Islet precursor cell (in vitro differentiated cells): Measurements from ENCODE around the gene CGNL1.

Experiments
- DNase-seq: peaks from one replicate; pipeline ENCODE4 v3.0.0-alpha.2; 2018

CGNL1 gene

DNA sequence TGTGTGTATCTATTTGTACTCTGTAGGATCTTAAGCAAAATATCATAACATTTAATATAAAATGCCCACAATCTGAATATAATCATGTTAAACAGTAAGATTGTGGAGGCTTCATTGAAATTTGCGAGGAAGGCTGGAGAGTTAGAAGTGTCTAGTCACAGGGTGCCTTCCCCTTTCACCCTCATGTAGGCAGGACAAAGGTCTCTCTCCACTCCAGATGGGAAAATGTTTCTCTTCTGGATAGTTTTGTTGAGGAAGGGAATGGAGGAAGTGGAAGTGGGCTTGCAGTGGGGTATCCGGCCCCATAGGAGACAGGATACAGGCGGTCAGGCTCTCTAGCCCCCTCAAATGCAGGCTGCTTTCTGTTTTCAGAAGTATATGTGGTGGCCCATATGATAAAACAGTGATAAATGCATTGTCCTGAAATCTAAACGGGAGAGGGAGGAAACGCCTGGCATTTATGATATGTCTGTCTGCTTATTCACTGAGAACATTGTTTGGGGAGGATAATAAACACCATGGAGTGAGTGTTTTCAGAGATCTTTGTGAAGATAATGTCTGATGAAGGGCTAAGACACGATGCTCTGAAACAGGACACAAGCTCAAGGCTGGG lies 202.1 kb downstream of the CGNL1 start:
- DNase-seq, result peak; percentile 14

DNA sequence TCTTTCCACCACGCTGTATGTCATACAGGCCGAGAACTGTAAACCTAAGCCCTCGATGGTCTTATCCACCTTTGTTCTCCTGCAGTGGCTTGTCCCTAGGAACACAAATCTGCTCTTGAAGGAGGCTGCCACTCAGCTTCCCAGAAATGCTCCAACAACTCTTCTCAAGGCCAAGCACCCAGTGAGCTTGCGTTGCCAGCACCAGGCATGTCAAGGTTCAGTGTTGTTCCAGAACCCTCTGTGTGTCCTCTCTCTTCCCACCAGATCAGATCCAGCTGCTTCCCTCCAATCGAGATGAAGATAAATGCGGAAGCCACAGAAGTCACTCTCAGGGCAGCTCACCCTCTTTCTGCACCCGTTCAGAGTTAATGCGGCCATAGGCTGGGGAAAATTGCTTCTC lies 204.1 kb downstream of the CGNL1 start:
- DNase-seq, result peak; percentile 12

DNA sequence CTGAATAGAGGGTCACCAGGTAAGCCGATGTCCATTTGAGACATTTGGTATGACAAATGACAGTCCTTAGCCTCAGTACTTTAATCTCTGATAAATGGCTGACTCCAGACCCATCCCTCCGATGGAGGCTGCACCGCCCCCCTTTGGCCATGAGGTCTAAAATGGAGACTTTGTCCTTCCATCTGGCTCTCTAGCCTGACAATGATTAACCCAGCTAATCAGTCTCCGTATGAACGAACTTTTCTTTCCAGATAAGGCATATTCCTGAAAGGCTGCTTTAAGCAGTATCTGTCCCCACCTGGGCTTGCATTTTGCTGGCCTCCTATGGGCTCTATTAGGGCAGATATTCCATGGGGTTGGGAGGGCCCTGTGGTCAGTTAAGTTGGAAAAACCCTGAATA lies 204.6 kb downstream of the CGNL1 start:
- peak; percentile 16 for DNase-seq

- DNase-seq, result peak; percentile 19
Measured at GRCh38 chr15:57582090-57582489, 205.8 kb downstream of the CGNL1 start.

DNA sequence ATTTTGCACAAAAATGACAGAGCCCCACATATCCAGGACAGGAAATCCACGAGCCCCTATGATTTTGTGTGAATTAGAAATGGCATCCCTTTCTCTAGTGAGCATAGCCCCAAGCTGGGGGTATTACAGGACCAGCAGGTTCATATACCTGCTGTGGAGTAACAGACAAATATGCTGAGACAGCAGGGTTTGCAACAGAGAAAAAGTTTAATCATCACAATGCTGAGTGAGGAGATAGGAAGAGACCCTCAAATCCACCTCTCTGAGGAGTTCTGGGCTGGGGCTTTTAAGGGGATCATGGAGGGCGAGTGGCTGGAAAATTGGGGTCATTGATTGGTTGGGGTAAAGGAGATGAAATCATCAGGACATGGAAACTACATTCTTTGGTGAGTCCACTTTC lies 207.0 kb downstream of the CGNL1 start:
- no peak for DNase-seq

GRCh38 chr15:57583720-57584119 lies 207.4 kb downstream of the CGNL1 start:
- DNase-seq, result no peak

- no peak for DNase-seq
Measured at GRCh38 chr15:57586661-57587424, 210.5 kb downstream of the CGNL1 start.

DNA sequence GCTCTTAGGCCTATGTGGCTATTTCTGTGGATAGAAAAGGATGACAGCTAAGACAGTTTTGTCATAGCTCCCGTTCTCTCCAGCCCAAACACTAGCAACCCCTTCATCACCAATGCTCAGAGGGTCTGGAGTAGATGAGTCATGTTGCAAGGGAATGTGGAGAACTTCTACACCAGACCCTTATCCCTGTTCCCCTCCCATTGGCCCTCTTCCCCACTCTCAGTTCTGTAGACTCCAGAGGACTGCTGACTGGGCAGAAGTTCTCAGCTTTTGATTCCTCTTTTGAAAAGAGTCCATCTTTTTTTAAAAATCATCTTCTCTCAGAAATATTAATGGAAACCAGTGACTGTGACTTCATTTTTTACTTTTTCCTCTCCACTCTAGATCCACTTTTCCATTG lies 213.0 kb downstream of the CGNL1 start:
- peak; percentile 54 for DNase-seq

GRCh38 chr15:57589754-57590153 lies 213.4 kb downstream of the CGNL1 start:
- peak; percentile 36 for DNase-seq

GRCh38 chr15:57591237-57591821 lies 215.0 kb downstream of the CGNL1 start:
- peak; percentile 52 for DNase-seq

GRCh38 chr15:57591822-57592367 lies 215.6 kb downstream of the CGNL1 start, which contains the start of gene MYZAP:
MYZAP (plus strand) TSS chr15:57591904; CDS start chr15:57592035, 131 bp downstream.
- DNase-seq, result peak; percentile 83

DNA sequence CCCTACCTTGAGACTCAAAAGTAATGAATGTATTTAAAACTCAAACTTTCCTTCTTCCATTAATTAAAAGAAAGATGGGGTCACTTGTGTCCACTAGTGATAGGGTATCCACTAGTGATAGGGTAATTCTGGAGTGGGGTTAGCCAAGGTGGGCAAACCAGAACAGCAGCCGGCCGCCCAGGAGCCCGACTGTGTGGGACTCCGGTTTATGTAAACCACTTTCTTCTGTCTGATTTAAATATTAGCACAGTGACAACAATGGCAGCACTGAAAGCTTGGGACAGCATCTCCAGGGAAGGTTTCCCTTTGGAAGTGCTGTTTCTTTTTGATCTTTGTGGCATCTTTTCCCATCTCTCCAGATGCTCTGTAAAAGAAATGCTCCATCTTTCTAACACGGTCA lies 216.1 kb downstream of the CGNL1 start:
- no peak for DNase-seq

DNA sequence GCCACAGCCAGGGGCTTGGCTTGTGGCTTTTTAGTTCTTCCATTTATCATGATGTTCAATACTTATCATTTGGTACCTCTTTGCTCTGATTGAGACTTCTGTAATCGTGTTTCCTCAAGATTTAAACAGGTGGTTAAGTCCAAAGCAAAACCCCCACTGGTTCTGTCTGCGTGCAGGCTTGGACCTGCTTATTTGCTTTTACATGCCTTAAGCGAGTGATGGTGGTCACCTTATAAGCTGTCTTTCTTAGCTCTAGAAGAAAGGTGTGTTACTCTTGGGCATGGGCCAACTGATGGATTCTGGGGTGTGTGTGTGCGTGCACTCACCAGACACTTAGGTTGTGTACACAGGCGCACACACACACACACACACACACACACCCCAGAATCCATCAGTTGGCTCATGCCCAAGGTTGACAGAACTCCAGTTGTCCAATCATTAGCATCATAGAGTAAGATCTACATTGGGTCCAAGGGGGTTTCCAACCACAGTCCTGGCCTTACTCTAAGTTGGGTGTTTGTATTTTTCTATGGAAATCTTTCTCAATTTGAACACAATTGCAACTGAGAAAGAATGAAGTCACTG lies 216.6 kb downstream of the CGNL1 start:
- DNase-seq, result no peak

DNA sequence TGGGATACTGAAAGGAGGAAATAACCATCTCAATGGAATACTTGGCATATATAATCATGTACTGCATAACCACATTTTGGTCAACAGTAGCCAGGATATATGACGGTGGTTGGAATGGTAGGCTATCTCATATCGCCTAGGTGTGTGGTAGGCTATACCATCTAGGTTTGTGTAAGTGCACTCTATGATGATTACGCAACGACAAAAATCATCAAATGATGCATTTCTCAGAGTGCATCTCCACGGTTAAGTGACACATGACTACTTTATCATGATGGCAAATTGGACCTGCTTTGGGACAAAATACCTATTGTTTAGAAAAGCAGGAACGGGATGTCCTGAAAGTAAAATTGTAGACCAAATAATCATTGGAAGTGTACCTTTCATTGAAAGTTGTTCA lies 218.2 kb downstream of the CGNL1 start:
- DNase-seq, result no peak

GRCh38 chr15:57595011-57595866 lies 218.9 kb downstream of the CGNL1 start:
- DNase-seq, result no peak

DNA sequence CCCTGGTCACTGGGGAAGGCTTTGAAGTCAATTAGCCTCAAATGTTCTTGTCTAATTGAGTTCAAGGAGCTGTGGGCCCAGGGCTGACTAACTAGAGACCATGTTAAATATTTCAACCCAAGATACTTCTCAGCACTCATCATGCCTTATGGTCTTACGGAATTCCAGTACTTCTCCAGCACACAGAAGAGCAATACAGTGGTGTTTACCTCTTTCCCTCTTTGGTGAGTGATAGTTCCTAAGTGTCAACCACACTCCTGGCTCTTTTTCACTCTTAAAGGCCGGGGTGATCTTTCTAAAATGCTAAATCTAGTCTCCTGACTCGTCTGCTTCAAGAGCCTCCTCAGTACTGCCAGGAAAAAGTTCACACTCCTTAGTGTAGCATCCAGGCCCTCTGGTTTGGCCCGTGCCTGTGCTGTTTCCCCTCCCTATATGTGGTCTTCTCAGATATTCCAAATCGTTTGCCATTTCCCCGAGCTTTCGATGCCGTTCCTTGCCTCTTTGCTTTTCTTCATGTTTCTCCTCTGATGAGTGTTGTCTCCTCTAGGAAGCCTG lies 220.1 kb downstream of the CGNL1 start:
- no peak for DNase-seq

GRCh38 chr15:57596978-57597377 lies 220.7 kb downstream of the CGNL1 start:
- no peak for DNase-seq

- DNase-seq, result no peak
Measured at GRCh38 chr15:57597431-57597830, 221.1 kb downstream of the CGNL1 start.

GRCh38 chr15:57598346-57598745 lies 222.0 kb downstream of the CGNL1 start:
- DNase-seq, result peak; percentile 20

DNA sequence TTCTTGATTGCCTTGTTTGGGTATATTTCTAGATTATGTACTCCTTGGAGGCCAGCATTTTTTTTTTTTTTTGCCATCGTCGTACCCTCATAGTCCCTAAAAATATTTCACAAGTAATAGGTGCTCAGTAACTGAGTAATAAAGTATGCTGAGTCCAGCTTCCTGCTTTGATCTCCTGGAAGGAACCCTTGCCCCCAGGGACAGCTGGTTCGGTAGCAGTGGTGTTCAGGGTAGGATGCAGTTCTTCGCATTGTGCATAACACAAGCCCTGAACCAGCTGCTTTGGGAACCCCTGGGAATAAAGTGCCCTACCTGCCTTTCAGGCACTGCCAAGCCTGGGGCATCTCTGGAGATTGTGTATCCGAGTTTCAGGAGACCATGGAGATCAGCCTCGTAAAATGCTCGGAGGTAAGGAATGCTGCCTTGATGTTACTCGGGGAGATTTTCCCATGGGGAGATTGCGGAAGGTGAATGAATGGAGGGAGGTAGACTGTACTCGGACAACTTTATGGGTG lies 223.0 kb downstream of the CGNL1 start:
- peak; percentile 60 for DNase-seq

DNA sequence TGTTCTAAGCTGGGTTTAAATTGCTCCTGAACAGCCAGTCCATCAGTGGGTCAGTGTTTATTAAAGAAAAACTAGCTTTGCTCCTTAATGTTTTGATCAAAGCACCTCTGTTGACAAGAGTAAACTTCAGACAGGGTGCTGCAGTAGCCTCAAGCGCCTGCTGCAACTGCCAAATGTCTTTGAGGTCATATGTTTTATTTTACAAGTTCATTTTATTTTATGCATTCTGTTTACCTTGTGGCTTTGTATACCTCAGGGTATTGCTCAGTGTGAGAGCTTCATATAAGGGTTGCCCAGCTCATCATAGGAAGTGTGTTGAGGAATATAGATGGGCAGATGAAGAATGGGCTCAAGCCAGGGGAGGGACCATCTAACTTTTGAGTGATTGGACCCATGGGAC lies 223.9 kb downstream of the CGNL1 start:
- no peak for DNase-seq
